ENCODE data around the gene GOSR2.
"Not testable (repeated sequence)": the region's sequence is repeated elsewhere in the genome, so short reads cannot be mapped to it uniquely, and the experiment has no call there.

GOSR2 gene

DNA sequence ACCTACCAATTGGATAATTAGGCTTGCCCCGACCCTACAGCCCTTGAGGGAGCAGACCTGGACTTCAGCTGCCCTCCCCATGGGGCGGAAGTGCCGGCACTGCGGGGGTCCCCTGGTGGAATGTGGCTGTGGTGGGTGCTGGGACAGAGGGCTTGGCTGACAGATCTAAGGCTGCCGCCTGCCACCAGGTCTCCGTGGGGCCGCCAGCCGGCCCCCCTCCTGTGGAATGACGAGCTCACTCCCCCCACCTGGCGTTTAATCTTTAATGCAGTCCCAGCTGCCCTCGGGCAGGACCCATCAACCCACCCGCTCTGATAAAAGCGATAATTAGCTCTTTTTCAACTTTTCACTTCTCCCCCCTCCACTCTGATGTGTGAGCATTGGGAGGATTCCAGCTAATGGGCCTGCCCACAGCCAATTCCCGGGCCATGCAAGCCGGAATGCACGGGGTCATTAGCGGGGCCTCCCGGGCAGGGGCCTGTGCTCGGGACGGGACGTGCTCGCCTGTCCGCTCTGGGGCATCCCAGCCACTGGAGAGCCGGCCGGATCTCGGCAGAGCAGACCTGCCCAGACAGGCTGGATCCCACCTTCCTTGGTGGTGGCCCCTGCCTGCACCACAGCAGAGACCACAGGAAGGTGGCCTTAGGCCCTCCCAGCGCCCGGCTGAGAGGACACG, 28.3 kb upstream of the GOSR2 start:
- DNase-seq, result no peak

GRCh38 chr17:46895171-46895570, 27.8 kb upstream of the GOSR2 start:
- DNase-seq, result no peak

- no peak for DNase-seq
These were observed 26.0 kb upstream of the GOSR2 start for GRCh38 chr17:46896991-46897390.

DNA sequence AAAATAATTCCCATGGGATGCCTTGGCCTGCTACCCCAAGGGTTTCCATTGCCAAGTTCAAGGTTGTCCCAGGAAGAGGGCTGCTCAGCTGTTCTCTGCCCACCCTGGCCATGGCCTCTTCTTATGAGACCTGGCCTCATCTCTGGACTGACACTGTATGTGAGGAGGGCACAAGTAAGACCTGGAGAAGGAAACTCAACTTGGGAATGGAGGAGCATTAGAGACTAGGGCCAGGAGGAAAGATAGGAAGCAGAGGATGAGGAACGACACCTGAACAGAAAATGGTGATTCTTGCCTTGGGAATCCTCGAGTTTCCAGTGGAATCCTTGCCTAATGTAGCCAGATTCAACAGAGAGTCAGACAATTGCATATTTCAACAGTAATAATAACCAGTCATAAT, 24.6 kb upstream of the GOSR2 start:
- no peak for DNase-seq

GRCh38 chr17:46898860-46899259, 24.1 kb upstream of the GOSR2 start:
- DNase-seq, result no peak

GRCh38 chr17:46901291-46901690, 21.7 kb upstream of the GOSR2 start:
- no peak for DNase-seq

GRCh38 chr17:46903762-46904672, 18.9 kb upstream of the GOSR2 start:
- DNase-seq, result no peak

GRCh38 chr17:46908068-46908737, 14.8 kb upstream of the GOSR2 start:
- DNase-seq, result no peak

GRCh38 chr17:46910179-46910927, 12.6 kb upstream of the GOSR2 start:
- no peak for DNase-seq

DNA sequence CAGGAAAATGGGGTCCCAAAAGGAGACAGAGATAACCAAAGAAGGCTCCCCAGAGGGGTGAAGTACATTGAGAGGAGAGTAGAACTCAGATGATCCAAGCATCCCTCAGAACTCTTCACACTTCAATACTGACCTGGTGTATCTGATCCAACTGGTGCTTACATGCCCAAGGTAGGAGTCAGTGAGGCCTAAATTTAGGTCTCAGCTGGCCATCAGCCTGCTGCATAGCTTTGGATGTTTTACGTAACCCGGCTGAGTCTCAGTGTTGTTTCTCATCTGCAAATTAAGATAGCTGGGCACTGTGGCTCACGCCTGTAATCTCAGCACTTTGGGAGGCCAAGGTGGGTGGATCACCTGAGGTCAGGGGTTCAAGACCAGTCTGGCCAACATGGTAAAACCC, 11.6 kb upstream of the GOSR2 start:
- no peak for DNase-seq

DNA sequence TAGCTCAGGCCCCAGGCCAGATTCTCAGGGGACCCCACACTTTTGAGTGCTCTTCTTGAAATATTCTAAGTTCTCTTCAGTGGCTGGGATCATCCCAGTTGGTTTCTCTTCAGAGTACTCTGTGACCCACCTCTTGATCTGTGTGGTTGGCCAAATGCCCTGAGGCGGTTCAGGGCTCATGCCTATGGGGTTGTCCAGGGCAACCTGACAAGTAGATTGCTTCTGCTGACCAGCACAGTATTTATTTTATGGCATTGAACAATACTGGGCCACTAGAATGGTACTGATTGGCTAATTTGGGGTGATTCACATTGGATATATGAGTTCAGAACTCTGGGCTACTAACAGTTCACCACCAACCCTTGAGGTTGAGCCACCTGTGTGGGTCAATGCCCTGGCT, 7.4 kb upstream of the GOSR2 start:
- no peak for DNase-seq

DNA sequence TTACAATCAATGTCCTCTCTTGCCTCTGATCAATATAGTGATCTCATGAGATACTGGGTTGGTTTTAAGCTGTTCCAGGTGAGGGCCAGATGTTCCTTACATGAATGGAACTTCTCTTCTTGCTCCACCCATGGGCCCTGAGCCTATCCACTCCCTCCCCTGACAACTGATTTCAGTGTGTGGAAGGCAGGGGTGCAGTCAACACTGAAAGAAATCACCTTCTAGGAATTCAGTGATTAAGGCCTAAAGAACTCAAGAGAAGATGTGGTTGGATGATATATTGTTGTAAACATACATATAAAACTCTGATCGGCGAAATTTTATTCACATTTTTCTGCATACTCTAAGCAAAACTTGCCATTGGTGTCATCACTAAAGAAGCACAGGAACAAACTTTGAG, 6.7 kb upstream of the GOSR2 start:
- DNase-seq, result no peak

GRCh38 chr17:46916623-46917022, 6.3 kb upstream of the GOSR2 start:
- no peak for DNase-seq

- no peak for DNase-seq
These were observed 5.9 kb upstream of the GOSR2 start for GRCh38 chr17:46917041-46917440.

- DNase-seq, result no peak
These were observed 5.4 kb upstream of the GOSR2 start for GRCh38 chr17:46917516-46917915.

DNA sequence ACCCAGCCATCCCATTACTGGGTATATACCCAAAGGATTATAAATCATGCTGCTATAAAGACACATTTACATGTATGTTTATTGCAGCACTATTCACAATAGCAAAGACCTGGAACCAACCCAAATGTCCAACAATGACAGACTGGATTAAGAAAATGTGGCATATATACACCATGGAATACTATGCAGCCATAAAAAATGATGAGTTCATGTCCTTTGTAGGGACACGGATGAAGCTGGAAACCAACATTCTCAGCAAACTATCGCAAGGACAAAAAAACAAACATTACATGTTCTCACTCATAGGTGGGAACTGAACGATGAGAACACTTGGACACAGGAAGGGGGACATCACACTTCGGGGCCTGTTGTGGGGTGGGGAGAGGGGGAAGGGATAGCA, 998 bp upstream of the GOSR2 start:
- DNase-seq, result not testable (repeated sequence)

GRCh38 chr17:46922487-46922803, 515 bp upstream of the GOSR2 start:
- no peak for DNase-seq

DNA sequence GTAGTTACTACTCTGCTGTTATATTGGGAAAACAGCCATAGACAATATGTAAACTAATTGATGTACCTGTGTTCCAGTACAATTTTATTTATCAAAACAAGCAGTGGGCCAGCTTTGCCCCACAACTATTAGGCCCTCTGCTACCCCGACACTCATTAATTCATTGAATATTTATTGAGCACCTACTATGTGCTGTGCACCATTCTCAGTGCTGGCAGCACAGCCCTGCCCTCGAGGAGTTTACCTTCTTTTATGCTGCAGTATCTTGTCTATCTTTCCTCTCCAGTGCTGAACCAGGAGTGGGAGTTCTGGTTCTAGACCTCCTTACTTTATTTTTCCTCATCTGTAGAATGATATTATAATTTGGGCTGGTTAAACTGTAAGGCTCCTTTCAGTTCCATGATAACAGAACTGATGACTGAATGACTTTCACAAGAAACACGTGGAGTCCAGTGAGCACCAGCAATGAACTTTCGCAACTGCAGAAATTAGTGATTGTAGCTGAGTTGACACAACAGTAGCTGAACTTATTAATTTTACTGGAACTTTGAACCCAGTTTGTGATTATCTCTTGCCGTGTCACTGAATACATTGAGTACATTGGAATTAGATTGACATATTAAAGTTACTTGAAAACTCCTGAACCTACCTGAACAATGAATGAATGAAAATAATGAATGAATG, 2.4 kb downstream of the GOSR2 start:
- DNase-seq, result no peak

DNA sequence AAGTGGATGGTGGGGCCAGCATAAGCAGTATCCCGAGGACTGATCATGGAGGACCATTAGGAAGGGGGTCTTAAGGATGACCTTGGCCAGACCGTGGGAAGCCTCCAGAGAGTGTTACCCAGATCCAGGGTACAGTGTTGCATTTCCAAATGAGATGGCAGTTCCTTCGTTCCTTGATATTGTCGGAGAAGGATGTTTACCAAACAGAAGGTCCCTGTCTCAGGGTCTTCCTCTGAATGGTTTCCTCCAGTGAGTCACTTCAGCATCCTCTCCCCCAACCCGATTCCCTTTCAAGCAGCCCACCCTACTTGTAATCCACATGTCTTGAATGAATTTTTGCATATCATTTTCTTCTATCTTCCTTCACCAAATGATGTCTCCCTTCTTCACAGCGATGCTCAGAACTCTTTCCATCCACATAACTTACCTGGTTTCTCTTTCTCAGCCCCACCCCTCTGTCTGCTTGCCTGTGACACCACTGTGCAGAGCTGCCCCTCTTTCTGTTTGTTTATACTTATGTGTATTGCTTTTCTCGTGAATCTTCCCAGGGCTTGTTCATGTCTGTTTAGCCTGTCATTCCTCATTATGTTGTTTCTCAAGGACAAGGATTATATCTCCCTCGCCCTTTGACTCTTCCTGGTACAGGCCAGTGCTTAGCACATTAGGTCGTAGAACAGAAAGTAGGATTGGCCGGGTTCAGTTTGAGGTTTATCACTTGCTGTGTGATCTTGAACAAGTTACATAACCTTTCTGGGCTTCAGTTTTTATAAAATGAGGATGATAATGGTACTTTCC, 5.7 kb downstream of the GOSR2 start:
- DNase-seq, result no peak

DNA sequence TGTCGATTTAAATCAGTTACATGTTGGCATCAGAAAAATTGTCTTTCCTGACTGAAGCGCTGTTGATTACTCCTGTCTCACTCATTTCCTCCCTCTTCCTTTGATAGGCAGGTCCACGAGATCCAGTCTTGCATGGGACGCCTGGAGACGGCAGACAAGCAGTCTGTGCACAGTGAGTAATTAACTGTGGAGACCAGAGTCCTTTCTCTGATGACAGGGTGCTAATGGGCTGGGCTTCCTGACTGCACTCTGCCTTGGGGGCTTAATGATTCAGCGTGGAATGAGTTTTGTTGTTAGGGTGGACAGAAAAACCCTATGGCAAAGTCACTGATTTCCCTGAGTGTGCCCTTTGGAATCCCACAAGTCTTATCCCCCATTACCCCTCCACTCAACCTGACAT, 6.5 kb downstream of the GOSR2 start:
- DNase-seq, result no peak

- no peak for DNase-seq
These were observed 7.1 kb downstream of the GOSR2 start for GRCh38 chr17:46930051-46930450.

GRCh38 chr17:46931596-46931995, 8.6 kb downstream of the GOSR2 start:
- no peak for DNase-seq

Data from NK-92 treated with Interleukin-12 subunit alpha and Interleukin-12 subunit beta, amount 100 ng/mL, for 24 hours (cell line).